T-cell (primary cell): ENCODE data around the gene SMIM43. TPM values are rescaled to one million over a fixed set of nuclear protein-coding genes. Genes with fewer than 3 reads are reported as not detected.

Experiments used
- ATAC-seq, 4 experiments: fragments of 200-7000 bp in 3 of 4; fragments of 150-1000 bp in 1 of 4; cut with Tn5 transposase; replicated peaks in 1 of 4; 1 replicate in 3 of 4; 2 replicates in 1 of 4; pipeline ENCODE4 v1.10.0; 2021; ENCODE audit warnings: moderate library complexity in 3 of 4, mild to moderate bottlenecking in 2 of 4, moderate number of reproducible peaks in 1 of 4
- CTCF ChIA-PET, 2 donors: fragments of 300-600 bp; sonication (Branson Sonifier 250); formaldehyde crosslinking; loops; one replicate each; lab custom pipeline; 2022; ENCODE audit warnings: antibody characterized with exemption in 2 of 2; lab: Charles Lee
- POLR2A ChIA-PET, 2 donors: fragments of 300-600 bp; sonication (Branson Sonifier 250); formaldehyde crosslinking; loops; one replicate each; lab custom pipeline; 2022; ENCODE audit warnings: antibody characterized with exemption in 2 of 2; lab: Charles Lee
- DNase-seq, 35 experiments: peaks; one replicate each; pipeline versions ENCODE4 v3.0.0 to v3.0.0-alpha.2; 2013 to 2023
- H3K27ac ChIP-seq: one replicate; pipeline ENCODE4 v1.5.1; 2013; ENCODE audit warnings: low read length
- H3K27me3 ChIP-seq, 2 experiments: replicated peaks in 1 of 2; 1 replicate in 1 of 2; 2 replicates in 1 of 2; pipeline versions ENCODE4 v1.6.1 to v1.7.0; 2013; ENCODE audit warnings: low read length in 1 of 2, mixed read lengths in 1 of 2; ENCODE audit not compliant: control insufficient read depth in 2 of 2, insufficient read depth in 2 of 2; ENCODE audit errors: extremely low read depth in 1 of 2
- H3K36me3 ChIP-seq, 2 donors: 1 replicate in 1 of 2; 2 replicates in 1 of 2; pipeline versions ENCODE4 v1.6.1 to v1.7.0; 2013; ENCODE audit warnings: low read length in 1 of 2; ENCODE audit not compliant: control insufficient read depth in 2 of 2, insufficient read depth in 1 of 2; ENCODE audit errors: extremely low read depth in 1 of 2
- H3K4me1 ChIP-seq, 2 experiments: 1 replicate in 1 of 2; 2 replicates in 1 of 2; pipeline versions ENCODE4 v1.6.1 to v1.7.0; 2013; ENCODE audit warnings: low read length in 2 of 2, mixed read lengths in 1 of 2; ENCODE audit not compliant: insufficient read depth in 2 of 2, control insufficient read depth in 1 of 2; ENCODE audit errors: extremely low read depth in 1 of 2
- H3K4me3 ChIP-seq, 2 donors: 1 replicate in 1 of 2; 2 replicates in 1 of 2; pipeline versions ENCODE4 v1.5.1 to v1.7.0; 2013; ENCODE audit warnings: mild to moderate bottlenecking in 2 of 2, low read length in 1 of 2, moderate library complexity in 1 of 2; ENCODE audit not compliant: control insufficient read depth in 1 of 2; ENCODE audit errors: extremely low read depth in 1 of 2
- H3K9me3 ChIP-seq: 2 replicates; pipeline ENCODE4 v1.7.0; 2013
- H3K27ac Mint-ChIP-seq, 2 donors: one replicate each; pipeline ENCODE4 v1.8.0; 2020 to 2021; ENCODE audit warnings: mild to moderate bottlenecking in 2 of 2, mixed read lengths in 2 of 2
- H3K27me3 Mint-ChIP-seq, 2 donors: one replicate each; pipeline ENCODE4 v1.8.0; 2021 to 2022; ENCODE audit warnings: mixed read lengths in 2 of 2
- H3K36me3 Mint-ChIP-seq: one replicate; pipeline ENCODE4 v1.8.0; 2021; ENCODE audit warnings: mixed read lengths
- H3K4me1 Mint-ChIP-seq, 3 donors: one replicate each; pipeline ENCODE4 v1.8.0; 2020 to 2022; ENCODE audit warnings: mixed read lengths in 3 of 3, mild to moderate bottlenecking in 1 of 3
- H3K4me3 Mint-ChIP-seq, 3 donors: one replicate each; pipeline ENCODE4 v1.8.0; 2020 to 2022; ENCODE audit warnings: mild to moderate bottlenecking in 3 of 3, mixed read lengths in 3 of 3, moderate library complexity in 3 of 3
- H3K9me3 Mint-ChIP-seq, 3 donors: one replicate each; pipeline ENCODE4 v1.8.0; 2020 to 2022; ENCODE audit warnings: mixed read lengths in 3 of 3
- WGBS: methylation state at CpG from one replicate; pipeline ENCODE4 v1.1.5; 2013; ENCODE audit warnings: missing lambda C conversion rate; ENCODE audit not compliant: insufficient coverage; 5-methylcytosine and 5-hydroxymethylcytosine counted together
- total RNA-seq, 35 experiments: library from RNA in 6 of 35; stranded (reverse) in 6 of 35; fragments of 120-200 nt in 1 of 35; gene quantifications; one replicate each; pipeline versions ENCODE4 v1.2.1 to v1.2.4 and lab custom pipeline; 2013 to 2026

SMIM43 gene
- total RNA-seq, 5 donors from 2014 or later (not counting 1 experiment from before 2014, with no cell fraction given): 0.43 TPM; not detected in 4

- POLR2A ChIA-PET: no interaction called here
- H3K4me3 ChIP-seq: no peak overlapping the region
- Mint-ChIP-seq H3K27ac (no peak overlapping the region), H3K4me3 (no peak overlapping the region), H3K36me3 (no peaks in the 10 kb centered on the region), H3K9me3 (no peaks in the 10 kb centered on the region), H3K27me3 (peaks cover 16 to 32% of the 10 kb centered on the region in 2 donors), H3K4me1 (peaks cover 5 to 11% (median 6%) of the 10 kb centered on the region in 3 donors)
- WGBS: 60% methylated on average over 1 of the region's 5 CpGs
- no peak for ATAC-seq
- H3K27me3 ChIP-seq: no peaks in the 10 kb centered on the region
- H3K4me1 ChIP-seq: peaks cover 0 to 3% of the 10 kb centered on the region in 2 experiments
- CTCF ChIA-PET: no interaction called here
- no peaks in the 10 kb centered on the region for H3K36me3 ChIP-seq
- H3K9me3 ChIP-seq: no peaks in the 10 kb centered on the region
- H3K27ac ChIP-seq: no peak overlapping the region
- DNase-seq: no peak
Observed at GRCh38 chr4:121791481-121791880, 26.5 kb upstream of the SMIM43 start.

DNA sequence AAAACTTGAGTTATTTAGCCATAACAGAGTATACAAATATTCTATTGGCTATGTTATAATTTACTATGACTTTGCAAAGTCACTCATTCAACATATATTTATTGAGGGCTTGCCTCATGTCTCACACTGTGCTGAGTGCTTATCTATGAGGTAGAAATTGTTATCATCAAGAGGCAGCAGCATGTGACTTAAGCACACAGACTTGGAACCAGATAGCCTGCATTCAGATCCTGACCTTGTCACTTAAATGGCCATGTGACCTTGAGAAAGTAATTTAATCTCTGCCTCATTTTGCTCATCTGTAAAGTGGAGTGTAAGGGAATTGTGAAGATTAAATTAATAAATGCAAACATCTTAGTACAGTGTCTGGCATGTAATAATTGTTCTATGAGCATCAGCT, 26.0 kb upstream of the SMIM43 start:
- H3K27ac Mint-ChIP-seq: no peak overlapping the region
- peaks cover 16 to 32% of the 10 kb centered on the region in 2 donors for H3K27me3 Mint-ChIP-seq
- H3K4me3 Mint-ChIP-seq: no peak overlapping the region
- Histone ChIP-seq H3K36me3 (no peaks in the 10 kb centered on the region), H3K27me3 (no peaks in the 10 kb centered on the region), H3K27ac (no peak overlapping the region), H3K4me1 (peaks cover 0 to 3% of the 10 kb centered on the region in 2 experiments), H3K9me3 (no peaks in the 10 kb centered on the region), H3K4me3 (no peak overlapping the region)
- ChIA-PET CTCF (no interaction called here), POLR2A (no interaction called here)
- no peak for ATAC-seq
- no peak for DNase-seq
- H3K4me1 Mint-ChIP-seq: peaks cover 1 to 8% (median 4%) of the 10 kb centered on the region in 3 donors
- no peaks in the 10 kb centered on the region for H3K36me3 Mint-ChIP-seq
- no peaks in the 10 kb centered on the region for H3K9me3 Mint-ChIP-seq

GRCh38 chr4:121789960-121790829, 25.2 kb upstream of the SMIM43 start:
- ChIA-PET POLR2A (no interaction called here), CTCF (no interaction called here)
- Mint-ChIP-seq H3K36me3 (no peaks in the 10 kb centered on the region), H3K9me3 (no peaks in the 10 kb centered on the region), H3K27me3 (peaks cover 20 to 36% of the 10 kb centered on the region in 2 donors), H3K4me3 (no peak overlapping the region), H3K27ac (no peak overlapping the region), H3K4me1 (peaks cover 0 to 4% (median 0%) of the 10 kb centered on the region in 3 donors)
- DNase-seq: no peak
- Histone ChIP-seq H3K4me1 (no peaks in the 10 kb centered on the region), H3K36me3 (no peaks in the 10 kb centered on the region), H3K27ac (no peak overlapping the region), H3K4me3 (no peak overlapping the region), H3K9me3 (no peaks in the 10 kb centered on the region), H3K27me3 (peaks cover 0 to 3% of the 10 kb centered on the region in 2 experiments)
- WGBS: no CpG with 5 or more reads among the region's 3 CpGs
- ATAC-seq: no peak

GRCh38 chr4:121789455-121789854, 24.5 kb upstream of the SMIM43 start:
- Mint-ChIP-seq H3K27ac (no peak overlapping the region), H3K4me3 (no peak overlapping the region), H3K4me1 (peaks cover 0 to 1% (median 0%) of the 10 kb centered on the region in 3 donors), H3K27me3 (peaks cover 19 to 42% of the 10 kb centered on the region in 2 donors), H3K9me3 (peaks cover 0 to 6% (median 2%) of the 10 kb centered on the region in 3 donors), H3K36me3 (no peaks in the 10 kb centered on the region)
- CTCF ChIA-PET: no interaction called here
- H3K4me1 ChIP-seq: no peaks in the 10 kb centered on the region
- H3K27me3 ChIP-seq: peaks cover 0 to 6% of the 10 kb centered on the region in 2 experiments
- H3K36me3 ChIP-seq: no peaks in the 10 kb centered on the region
- H3K27ac ChIP-seq: no peak overlapping the region
- no peaks in the 10 kb centered on the region for H3K9me3 ChIP-seq
- ATAC-seq: no peak
- DNase-seq: no peak
- no peak overlapping the region for H3K4me3 ChIP-seq
- WGBS: no CpG with 5 or more reads among the region's 1 CpG
- POLR2A ChIA-PET: no interaction called here

GRCh38 chr4:121788896-121789295, 23.9 kb upstream of the SMIM43 start:
- H3K27ac ChIP-seq: no peak overlapping the region
- 60% methylated on average over 1 of the region's 2 CpGs for WGBS
- H3K9me3 Mint-ChIP-seq: peaks cover 0 to 8% (median 4%) of the 10 kb centered on the region in 3 donors
- H3K9me3 ChIP-seq: no peaks in the 10 kb centered on the region
- POLR2A ChIA-PET: no interaction called here
- CTCF ChIA-PET: no interaction called here
- DNase-seq (no peak), ATAC-seq (no peak)
- H3K4me3 ChIP-seq: no peak overlapping the region
- no peaks in the 10 kb centered on the region for H3K36me3 ChIP-seq
- peaks cover 15 to 45% of the 10 kb centered on the region in 2 donors for H3K27me3 Mint-ChIP-seq
- H3K27me3 ChIP-seq: peaks cover 0 to 6% of the 10 kb centered on the region in 2 experiments
- H3K4me1 Mint-ChIP-seq: no peaks in the 10 kb centered on the region
- H3K4me1 ChIP-seq: no peaks in the 10 kb centered on the region
- no peak overlapping the region for H3K27ac Mint-ChIP-seq
- H3K36me3 Mint-ChIP-seq: no peaks in the 10 kb centered on the region
- H3K4me3 Mint-ChIP-seq: no peak overlapping the region

GRCh38 chr4:121786221-121786620, 21.3 kb upstream of the SMIM43 start:
- Histone ChIP-seq H3K27me3 (peaks cover 0 to 12% of the 10 kb centered on the region in 2 experiments), H3K4me3 (no peak overlapping the region), H3K9me3 (no peaks in the 10 kb centered on the region), H3K36me3 (no peaks in the 10 kb centered on the region), H3K4me1 (no peaks in the 10 kb centered on the region), H3K27ac (no peak overlapping the region)
- POLR2A ChIA-PET: no interaction called here
- ATAC-seq (no peak), DNase-seq (no peak)
- Mint-ChIP-seq H3K4me3 (no peak overlapping the region), H3K36me3 (no peaks in the 10 kb centered on the region), H3K27ac (no peak overlapping the region), H3K27me3 (peaks cover 27 to 54% of the 10 kb centered on the region in 2 donors), H3K9me3 (peaks cover 0 to 8% (median 4%) of the 10 kb centered on the region in 3 donors), H3K4me1 (no peaks in the 10 kb centered on the region)
- WGBS: no CpG with 5 or more reads among the region's 2 CpGs
- CTCF ChIA-PET: no interaction called here
